Lower lobe of right lung (tissue), 2 donors: Measurements from ENCODE around the gene GOLGA6L2. TPM values are rescaled to one million over a fixed set of nuclear protein-coding genes. Genes with fewer than 3 reads are reported as not detected.

Experiments
- ATAC-seq, 2 donors: fragments of 200-7000 bp; cut with Tn5 transposase; one replicate each; pipeline ENCODE4 v1.9.1; 2020 to 2022; ENCODE audit warnings: mild to moderate bottlenecking in 2 of 2, moderate library complexity in 2 of 2
- DNase-seq: peaks from one replicate; pipeline ENCODE4 v3.0.0-alpha.2; 2020
- H3K27ac ChIP-seq: fragments of 200-600 bp; one replicate; pipeline ENCODE4 v1.8.0; 2022
- H3K27me3 ChIP-seq: fragments of 200-600 bp; one replicate; pipeline ENCODE4 v1.8.0; 2022; ENCODE audit warnings: low read depth
- H3K36me3 ChIP-seq: fragments of 200-600 bp; one replicate; pipeline ENCODE4 v1.8.0; 2022; ENCODE audit warnings: mild to moderate bottlenecking
- H3K4me1 ChIP-seq: fragments of 200-600 bp; one replicate; pipeline ENCODE4 v1.8.0; 2022
- H3K4me3 ChIP-seq: fragments of 200-600 bp; one replicate; pipeline ENCODE4 v1.8.0; 2022; ENCODE audit warnings: mild to moderate bottlenecking
- H3K9me3 ChIP-seq: fragments of 200-600 bp; one replicate; pipeline ENCODE4 v1.8.0; 2022
- intact Hi-C: fragments of 100-400 bp; cut with DNase I; formaldehyde crosslinking; loops from one replicate; pipeline ENCODE4 v1.11.0; 2022
- total RNA-seq: library from RNA; stranded (reverse); fragmentation: NEBNext Ultra II Directional; extraction: Animal tissue kit (Norgen Biotek cat#: 25700); gene quantifications from one replicate; pipeline ENCODE4 v1.2.1, GENCODE V29; 2021
- TF ChIP-seq, protein P1 (sequence below): fragments of 200-600 bp; IDR thresholded peaks from one replicate; pipeline ENCODE4 v1.8.0; 2022; ENCODE audit warnings: antibody characterized with exemption, mild to moderate bottlenecking
- donor health status: DM: no; HTN: yes; CAD: no; lungs with severe emphysema.

Gene GOLGA6L2
- total RNA-seq, 1 donor from 2014 or later, result not detected

GRCh38 chr15:23446215-23447106 lies 582 bp downstream of the GOLGA6L2 start:
- intact Hi-C loops, result no loop called here
- no peaks in the 10 kb centered on the region for H3K36me3 ChIP-seq
- DNase-seq (no peak), ATAC-seq (no peak)
- no peaks in the 10 kb centered on the region for H3K4me1 ChIP-seq
- TF ChIP-seq, protein P1, sequence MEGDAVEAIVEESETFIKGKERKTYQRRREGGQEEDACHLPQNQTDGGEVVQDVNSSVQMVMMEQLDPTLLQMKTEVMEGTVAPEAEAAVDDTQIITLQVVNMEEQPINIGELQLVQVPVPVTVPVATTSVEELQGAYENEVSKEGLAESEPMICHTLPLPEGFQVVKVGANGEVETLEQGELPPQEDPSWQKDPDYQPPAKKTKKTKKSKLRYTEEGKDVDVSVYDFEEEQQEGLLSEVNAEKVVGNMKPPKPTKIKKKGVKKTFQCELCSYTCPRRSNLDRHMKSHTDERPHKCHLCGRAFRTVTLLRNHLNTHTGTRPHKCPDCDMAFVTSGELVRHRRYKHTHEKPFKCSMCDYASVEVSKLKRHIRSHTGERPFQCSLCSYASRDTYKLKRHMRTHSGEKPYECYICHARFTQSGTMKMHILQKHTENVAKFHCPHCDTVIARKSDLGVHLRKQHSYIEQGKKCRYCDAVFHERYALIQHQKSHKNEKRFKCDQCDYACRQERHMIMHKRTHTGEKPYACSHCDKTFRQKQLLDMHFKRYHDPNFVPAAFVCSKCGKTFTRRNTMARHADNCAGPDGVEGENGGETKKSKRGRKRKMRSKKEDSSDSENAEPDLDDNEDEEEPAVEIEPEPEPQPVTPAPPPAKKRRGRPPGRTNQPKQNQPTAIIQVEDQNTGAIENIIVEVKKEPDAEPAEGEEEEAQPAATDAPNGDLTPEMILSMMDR, result no peak
- H3K27ac ChIP-seq, result no peak overlapping the region
- no peak overlapping the region for H3K4me3 ChIP-seq
- H3K9me3 ChIP-seq, result no peaks in the 10 kb centered on the region
- no peaks in the 10 kb centered on the region for H3K27me3 ChIP-seq

DNA sequence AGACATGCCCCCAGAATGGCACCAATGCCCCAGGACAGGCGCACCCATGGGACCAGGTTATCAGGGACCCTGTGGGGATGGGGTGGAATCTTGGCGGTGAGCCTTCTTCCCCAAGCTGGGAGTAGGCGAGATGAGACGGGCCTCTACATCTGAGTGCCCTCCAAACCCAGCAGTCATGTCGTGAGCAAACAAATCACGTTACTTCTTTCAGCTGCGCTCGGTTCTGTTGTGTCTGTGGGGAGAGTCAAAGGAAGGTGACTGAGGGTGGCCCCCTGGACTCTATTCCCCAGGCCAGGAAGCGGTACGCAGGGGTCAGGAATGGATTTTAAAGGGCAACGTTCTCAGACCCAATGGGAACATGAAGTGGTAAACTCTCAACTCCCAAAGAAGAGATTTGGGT lies 2.8 kb downstream of the GOLGA6L2 start:
- DNase-seq (no peak), ATAC-seq (no peak)
- TF ChIP-seq, protein P1, result no peak
- no peaks in the 10 kb centered on the region for H3K4me1 ChIP-seq
- no peaks in the 10 kb centered on the region for H3K9me3 ChIP-seq
- intact Hi-C loops, result no loop called here
- no peaks in the 10 kb centered on the region for H3K27me3 ChIP-seq
- no peak overlapping the region for H3K27ac ChIP-seq
- no peak overlapping the region for H3K4me3 ChIP-seq
- H3K36me3 ChIP-seq, result no peaks in the 10 kb centered on the region

DNA sequence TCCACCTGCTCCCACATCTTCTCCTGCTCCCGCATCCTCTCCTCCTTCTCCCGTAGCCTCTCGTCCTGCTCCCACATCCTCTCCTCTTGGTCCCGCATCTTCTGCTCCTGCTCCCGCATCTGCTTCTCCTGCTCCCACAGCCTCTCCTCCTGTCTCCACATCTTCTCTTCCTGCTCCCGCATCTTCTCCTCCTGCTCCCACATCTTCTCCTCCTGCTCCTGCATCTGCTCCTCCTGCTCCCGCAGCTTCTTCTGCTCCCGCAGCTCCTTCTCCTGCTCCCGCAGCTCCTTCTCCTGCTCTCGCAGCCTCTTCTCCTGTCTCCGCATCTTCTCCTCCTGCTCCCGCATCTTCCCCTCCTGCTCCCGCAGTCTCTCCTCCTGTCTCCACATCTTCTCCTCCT lies 5.8 kb downstream of the GOLGA6L2 start:
- ATAC-seq (no peak), DNase-seq (no peak)
- no peak overlapping the region for H3K27ac ChIP-seq
- no peaks in the 10 kb centered on the region for H3K4me1 ChIP-seq
- H3K4me3 ChIP-seq, result no peak overlapping the region
- H3K27me3 ChIP-seq, result no peaks in the 10 kb centered on the region
- H3K36me3 ChIP-seq, result no peaks in the 10 kb centered on the region
- TF ChIP-seq, protein P1, result no peak
- intact Hi-C loops, result no loop called here
- H3K9me3 ChIP-seq, result no peaks in the 10 kb centered on the region

GRCh38 chr15:23440596-23440995 lies 6.4 kb downstream of the GOLGA6L2 start:
- DNase-seq (no peak), ATAC-seq (no peak)
- no peaks in the 10 kb centered on the region for H3K9me3 ChIP-seq
- intact Hi-C loops, result no loop called here
- TF ChIP-seq, protein P1, result no peak
- H3K36me3 ChIP-seq, result no peaks in the 10 kb centered on the region
- H3K4me3 ChIP-seq, result no peak overlapping the region
- no peaks in the 10 kb centered on the region for H3K27me3 ChIP-seq
- H3K27ac ChIP-seq, result no peak overlapping the region
- no peaks in the 10 kb centered on the region for H3K4me1 ChIP-seq

DNA sequence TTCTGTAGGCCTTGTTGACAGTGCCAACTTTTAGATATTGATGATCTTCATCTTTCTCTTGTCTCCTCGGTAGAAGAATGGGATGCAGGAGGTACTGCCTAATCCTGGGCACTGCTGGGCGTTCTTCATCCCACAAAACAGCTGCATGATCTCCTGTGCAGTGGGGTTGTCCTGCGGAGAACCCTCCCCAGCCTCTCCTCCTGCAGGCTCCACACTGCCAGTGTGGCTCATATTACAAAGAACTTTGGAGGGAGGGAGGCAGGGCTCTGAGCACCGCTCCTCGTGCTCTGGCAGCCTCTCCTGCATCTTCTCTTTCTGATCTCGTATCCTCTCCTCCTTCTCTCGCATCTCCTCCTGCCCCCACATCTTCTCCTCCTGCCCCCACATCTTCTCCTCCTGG lies 7.5 kb downstream of the GOLGA6L2 start:
- no peaks in the 10 kb centered on the region for H3K36me3 ChIP-seq
- no peaks in the 10 kb centered on the region for H3K9me3 ChIP-seq
- no peaks in the 10 kb centered on the region for H3K4me1 ChIP-seq
- DNase-seq (no peak), ATAC-seq (no peak)
- TF ChIP-seq, protein P1, result no peak
- no peaks in the 10 kb centered on the region for H3K27me3 ChIP-seq
- intact Hi-C loops, result no loop called here
- H3K4me3 ChIP-seq, result no peak overlapping the region
- no peak overlapping the region for H3K27ac ChIP-seq
